SJCRH30 (cell line): ENCODE data around the gene ALPK1. TPM values are rescaled to one million over a fixed set of nuclear protein-coding genes. Genes with fewer than 3 reads are reported as not detected.

ENCODE experiments used
- DNase-seq, 2 experiments: peaks; one replicate each; pipeline ENCODE4 v3.0.0-alpha.2; 2015 to 2020
- H3K27ac ChIP-seq: fragments of 250-450 bp; sonication (Bioruptor Pico); 2 replicates; pipeline ENCODE4 v1.5.1; 2020; ENCODE audit warnings: mild to moderate bottlenecking, moderate library complexity
- H3K27me3 ChIP-seq: fragments of 250-450 bp; sonication (Bioruptor Pico); 2 replicates; pipeline ENCODE4 v1.5.1; 2020; ENCODE audit warnings: mild to moderate bottlenecking, moderate library complexity
- H3K36me3 ChIP-seq: fragments of 250-450 bp; sonication (Bioruptor Pico); 2 replicates; pipeline ENCODE4 v1.5.1; 2020; ENCODE audit warnings: mild to moderate bottlenecking, moderate library complexity
- H3K4me1 ChIP-seq: fragments of 250-450 bp; sonication (Bioruptor Pico); 2 replicates; pipeline ENCODE4 v1.5.1; 2020; ENCODE audit warnings: mild to moderate bottlenecking, moderate library complexity
- H3K4me3 ChIP-seq: fragments of 250-450 bp; sonication (Bioruptor Pico); 2 replicates; pipeline ENCODE4 v1.5.1; 2020; ENCODE audit warnings: mild to moderate bottlenecking, moderate library complexity
- H3K9me3 ChIP-seq: fragments of 250-450 bp; sonication (Bioruptor Pico); replicated peaks from 2 replicates; pipeline ENCODE4 v1.5.1; 2020; ENCODE audit warnings: mild to moderate bottlenecking, moderate library complexity
- total RNA-seq: library from RNA; depleted of rRNA; stranded (reverse); fragments of >200 nt; shearing (Covaris generic); gene quantifications from 2 replicates; pipeline ENCODE4 v1.2.3, GENCODE V29; 2014

Gene ALPK1
- total RNA-seq, 1 experiment from 2014 or later, result 5.1 TPM

DNA sequence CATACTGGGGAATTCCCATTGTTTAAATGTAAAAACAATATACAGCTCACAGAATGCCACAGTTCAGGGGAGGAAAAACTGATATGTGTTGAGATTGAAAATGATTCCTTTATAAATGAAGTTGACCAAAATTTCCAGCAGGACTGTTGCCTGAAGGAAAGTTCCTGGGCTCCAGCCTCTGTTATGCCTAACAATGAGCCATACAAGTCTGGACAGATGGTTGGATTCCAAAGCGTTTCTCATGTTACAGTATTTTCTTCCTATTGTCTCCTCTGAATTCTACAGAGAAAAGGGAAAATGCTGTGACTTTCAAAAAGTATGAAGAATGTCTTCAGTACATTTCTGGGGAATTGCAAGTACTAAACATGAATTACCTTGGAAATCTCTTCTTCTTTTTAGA is 73.3 kb downstream of the ALPK1 start:
- H3K27ac ChIP-seq, result peak overlapping the region; percentile 24
- DNase-seq, result peak; percentile 43 to 71
- H3K9me3 ChIP-seq, result no peaks in the 10 kb centered on the region
- H3K27me3 ChIP-seq, result no peaks in the 10 kb centered on the region
- H3K36me3 ChIP-seq, result no peaks in the 10 kb centered on the region
- no peak overlapping the region for H3K4me3 ChIP-seq
- peaks cover 9% of the 10 kb centered on the region for H3K4me1 ChIP-seq

GRCh38 chr4:112371361-112371760 is 74.2 kb downstream of the ALPK1 start:
- no peak for DNase-seq
- H3K9me3 ChIP-seq, result no peaks in the 10 kb centered on the region
- H3K36me3 ChIP-seq, result no peaks in the 10 kb centered on the region
- H3K4me3 ChIP-seq, result no peak overlapping the region
- H3K27ac ChIP-seq, result no peak overlapping the region
- no peaks in the 10 kb centered on the region for H3K27me3 ChIP-seq
- H3K4me1 ChIP-seq, result peaks cover 9% of the 10 kb centered on the region

DNA sequence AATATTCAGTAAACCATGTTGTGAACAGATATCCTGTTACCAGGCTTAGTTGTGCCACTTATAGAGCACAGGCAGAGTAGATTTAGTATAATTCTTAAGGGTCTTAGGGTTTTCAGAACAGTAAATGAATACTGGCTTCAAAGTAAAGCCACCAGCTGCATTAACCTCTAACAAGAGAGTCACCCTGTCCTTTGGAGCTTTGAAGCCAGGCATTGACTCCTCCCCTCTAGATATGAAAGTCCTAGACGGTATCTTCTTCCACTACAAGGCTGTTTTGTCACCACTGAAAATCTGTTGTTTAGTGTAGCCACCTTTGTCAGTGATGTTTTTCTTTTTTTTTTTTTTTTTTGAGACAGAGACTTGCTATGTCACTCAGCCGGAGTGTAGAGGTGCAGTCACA is 77.7 kb downstream of the ALPK1 start:
- H3K36me3 ChIP-seq, result no peaks in the 10 kb centered on the region
- H3K27ac ChIP-seq, result no peak overlapping the region
- H3K4me3 ChIP-seq, result no peak overlapping the region
- H3K4me1 ChIP-seq, result peaks cover 8% of the 10 kb centered on the region
- DNase-seq, result no peak
- H3K27me3 ChIP-seq, result no peaks in the 10 kb centered on the region
- no peaks in the 10 kb centered on the region for H3K9me3 ChIP-seq

DNA sequence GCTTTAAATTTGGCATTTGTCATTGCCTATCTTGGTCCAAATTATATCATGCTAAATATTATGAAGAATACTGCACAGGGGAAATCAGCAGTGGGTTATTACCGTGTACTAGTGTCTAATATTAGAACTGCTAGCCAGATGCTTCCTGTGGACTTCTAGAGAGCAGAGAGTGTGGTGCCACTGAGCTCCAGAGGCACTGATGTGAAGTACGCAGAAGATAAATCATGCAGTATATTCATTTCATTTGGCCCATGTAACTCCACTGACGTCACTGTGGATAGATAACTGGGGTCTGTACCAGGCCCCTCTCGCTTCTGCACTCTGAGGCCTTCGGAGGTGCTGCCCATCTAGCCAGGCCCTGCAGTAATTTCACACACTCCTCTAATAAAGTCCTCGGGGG is 80.0 kb downstream of the ALPK1 start:
- Histone ChIP-seq H3K4me1 (peaks cover 7% of the 10 kb centered on the region), H3K27ac (no peak overlapping the region)

GRCh38 chr4:112377594-112378242 is 80.5 kb downstream of the ALPK1 start:
- no peaks in the 10 kb centered on the region for H3K36me3 ChIP-seq

More for the DNA sequence above, 80.0 kb downstream of the ALPK1 start:
- no peak overlapping the region for H3K4me3 ChIP-seq
- H3K9me3 ChIP-seq, result no peaks in the 10 kb centered on the region
- no peaks in the 10 kb centered on the region for H3K36me3 ChIP-seq
- no peak for DNase-seq
- no peaks in the 10 kb centered on the region for H3K27me3 ChIP-seq

DNA sequence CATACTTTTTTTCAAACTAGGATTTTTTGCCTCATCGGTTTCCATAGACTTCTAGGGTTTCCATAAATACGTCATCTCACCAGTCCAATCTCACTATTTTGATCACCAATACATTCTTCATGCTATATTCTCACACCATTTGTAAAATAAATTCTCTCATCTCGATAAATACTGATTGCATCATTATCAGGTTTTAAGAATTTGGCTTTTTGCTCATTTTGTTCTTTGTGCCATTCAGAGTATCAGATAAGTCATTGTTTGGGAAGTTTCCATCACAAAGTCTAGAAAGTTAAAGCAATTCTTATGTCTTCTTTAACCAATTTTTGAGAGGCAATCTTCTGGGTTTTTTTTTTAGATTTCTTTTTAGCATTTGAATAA is 81.1 kb downstream of the ALPK1 start:
- H3K4me3 ChIP-seq, result no peak overlapping the region
- no peaks in the 10 kb centered on the region for H3K9me3 ChIP-seq
- H3K4me1 ChIP-seq, result peaks cover 12% of the 10 kb centered on the region
- H3K36me3 ChIP-seq, result no peaks in the 10 kb centered on the region
- H3K27ac ChIP-seq, result no peak overlapping the region
- DNase-seq, result no peak
- no peaks in the 10 kb centered on the region for H3K27me3 ChIP-seq

More at GRCh38 chr4:112377594-112378242, 80.5 kb downstream of the ALPK1 start:
- H3K27me3 ChIP-seq, result no peaks in the 10 kb centered on the region
- H3K4me1 ChIP-seq, result peaks cover 12% of the 10 kb centered on the region
- H3K27ac ChIP-seq, result no peak overlapping the region
- H3K9me3 ChIP-seq, result no peaks in the 10 kb centered on the region
- H3K4me3 ChIP-seq, result no peak overlapping the region
- no peak for DNase-seq

GRCh38 chr4:112378858-112379257 is 81.7 kb downstream of the ALPK1 start:
- DNase-seq, result peak in 1 of 2 experiments; percentile 19
- Histone ChIP-seq H3K27ac (no peak overlapping the region), H3K4me3 (no peak overlapping the region), H3K27me3 (no peaks in the 10 kb centered on the region), H3K36me3 (no peaks in the 10 kb centered on the region), H3K4me1 (peaks cover 12% of the 10 kb centered on the region), H3K9me3 (no peaks in the 10 kb centered on the region)

DNA sequence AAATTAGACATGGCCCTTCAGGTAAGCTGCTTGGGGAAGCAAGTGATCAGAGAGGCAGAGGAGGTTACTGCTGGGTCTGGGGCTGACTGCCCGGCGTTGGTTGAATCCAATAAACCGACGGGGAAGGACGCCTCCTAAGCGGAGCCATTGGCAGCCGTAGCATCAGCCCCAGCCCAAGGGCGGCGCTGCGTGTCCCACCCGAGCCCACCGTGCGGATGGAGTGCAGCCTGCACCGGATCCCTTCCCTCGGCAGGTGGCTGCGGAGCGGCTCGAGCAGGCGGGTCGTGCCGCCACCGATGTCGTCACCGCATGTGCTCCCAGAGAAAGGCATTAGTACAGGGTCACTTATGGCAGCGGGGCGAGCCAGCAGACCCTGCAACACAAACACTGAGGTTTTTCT is 82.1 kb downstream of the ALPK1 start:
- H3K36me3 ChIP-seq, result no peaks in the 10 kb centered on the region
- DNase-seq, result no peak
- H3K4me1 ChIP-seq, result peaks cover 12% of the 10 kb centered on the region
- H3K9me3 ChIP-seq, result no peaks in the 10 kb centered on the region
- H3K27ac ChIP-seq, result no peak overlapping the region
- H3K27me3 ChIP-seq, result no peaks in the 10 kb centered on the region
- no peak overlapping the region for H3K4me3 ChIP-seq

DNA sequence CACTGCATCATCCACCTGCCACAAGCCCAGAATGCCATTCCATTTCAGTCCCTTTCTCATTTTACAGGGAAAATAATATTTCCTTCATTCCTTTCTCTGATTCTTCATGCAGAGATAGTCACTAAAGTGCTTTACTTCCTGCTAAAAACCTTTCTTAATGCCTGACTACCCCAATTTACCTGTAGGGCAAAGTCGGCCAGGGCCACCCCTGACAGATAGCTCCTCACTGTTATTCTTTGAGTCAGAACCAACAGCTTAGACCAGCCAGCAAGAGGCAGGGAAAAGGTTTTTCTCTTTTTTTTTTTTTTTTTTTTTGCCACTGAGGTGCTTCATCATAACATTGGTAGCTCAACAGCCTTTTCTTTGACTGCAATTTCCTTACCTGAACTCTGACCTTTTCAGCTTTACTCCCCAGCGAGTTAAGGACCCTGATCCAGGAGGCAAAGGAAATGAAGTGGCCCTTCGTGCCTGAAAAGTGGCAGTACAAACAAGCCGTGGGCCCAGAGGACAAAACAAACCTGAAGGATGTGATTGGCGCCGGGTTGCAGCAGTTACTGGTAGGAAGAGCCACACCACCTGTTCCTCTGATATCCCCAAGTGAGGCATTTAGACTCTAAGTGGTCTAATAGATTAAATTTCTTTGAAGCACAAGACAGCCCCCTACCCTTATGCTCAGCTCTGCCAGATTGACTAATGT is 85.0 kb downstream of the ALPK1 start:
- H3K27me3 ChIP-seq, result no peaks in the 10 kb centered on the region
- H3K27ac ChIP-seq, result no peak overlapping the region
- H3K4me3 ChIP-seq, result no peak overlapping the region
- peak in 1 of 2 experiments; percentile 41 for DNase-seq
- H3K4me1 ChIP-seq, result peaks cover 12% of the 10 kb centered on the region
- H3K9me3 ChIP-seq, result no peaks in the 10 kb centered on the region
- no peaks in the 10 kb centered on the region for H3K36me3 ChIP-seq

DNA sequence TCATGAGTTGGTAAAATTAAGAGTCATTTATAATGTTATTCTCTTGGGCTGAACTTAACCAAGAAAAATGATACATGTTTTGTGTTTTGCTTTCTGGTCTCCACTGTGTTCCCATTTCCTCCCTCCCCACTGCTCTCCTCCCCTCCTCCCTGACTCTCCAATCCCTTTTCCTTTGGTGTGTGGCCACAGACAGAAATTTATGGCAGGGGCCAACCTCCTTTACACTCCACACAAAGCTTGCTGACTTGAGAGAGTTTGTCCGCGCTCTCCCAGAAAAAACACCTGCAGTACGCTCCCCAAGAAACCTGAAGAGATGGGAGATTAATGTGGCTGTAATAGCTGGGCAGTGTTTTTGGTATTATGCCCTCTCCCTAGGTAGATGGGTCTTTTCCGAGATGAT is 88.9 kb downstream of the ALPK1 start:
- H3K4me3 ChIP-seq, result no peak overlapping the region
- no peaks in the 10 kb centered on the region for H3K36me3 ChIP-seq
- no peaks in the 10 kb centered on the region for H3K27me3 ChIP-seq
- no peaks in the 10 kb centered on the region for H3K9me3 ChIP-seq
- no peak for DNase-seq
- H3K27ac ChIP-seq, result no peak overlapping the region
- H3K4me1 ChIP-seq, result peaks cover 7% of the 10 kb centered on the region; the same call in 1 of the 2 replicates

DNA sequence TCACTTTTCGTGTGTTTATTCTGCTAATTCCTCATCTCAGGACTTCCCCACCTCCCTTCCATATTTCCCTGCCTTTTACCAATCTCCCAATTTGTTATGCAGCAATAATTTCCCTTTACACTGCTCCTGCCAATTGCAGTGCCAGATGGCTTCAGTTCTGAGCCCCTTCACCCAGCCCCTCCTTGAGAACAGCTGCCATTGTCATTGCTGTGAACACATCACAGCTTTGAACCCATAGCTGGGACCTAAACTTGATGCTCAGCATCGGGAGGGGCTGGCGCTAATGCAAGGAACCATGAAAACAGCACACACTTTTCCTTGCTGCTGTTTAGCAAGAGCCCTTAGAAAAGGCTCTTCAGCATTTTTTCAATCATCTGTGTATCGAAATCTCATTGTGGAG is 104.9 kb downstream of the ALPK1 start:
- DNase-seq, result peak in 1 of 2 experiments; percentile 15
- no peaks in the 10 kb centered on the region for H3K36me3 ChIP-seq
- H3K9me3 ChIP-seq, result no peaks in the 10 kb centered on the region
- H3K4me3 ChIP-seq, result no peak overlapping the region
- no peaks in the 10 kb centered on the region for H3K27me3 ChIP-seq
- no peak overlapping the region for H3K27ac ChIP-seq
- no peaks in the 10 kb centered on the region for H3K4me1 ChIP-seq

GRCh38 chr4:112403101-112403945 is 106.2 kb downstream of the ALPK1 start:
- Histone ChIP-seq H3K9me3 (no peaks in the 10 kb centered on the region), H3K36me3 (no peaks in the 10 kb centered on the region), H3K27ac (no peak overlapping the region), H3K4me1 (no peaks in the 10 kb centered on the region), H3K4me3 (no peak overlapping the region), H3K27me3 (no peaks in the 10 kb centered on the region)
- DNase-seq, result no peak

DNA sequence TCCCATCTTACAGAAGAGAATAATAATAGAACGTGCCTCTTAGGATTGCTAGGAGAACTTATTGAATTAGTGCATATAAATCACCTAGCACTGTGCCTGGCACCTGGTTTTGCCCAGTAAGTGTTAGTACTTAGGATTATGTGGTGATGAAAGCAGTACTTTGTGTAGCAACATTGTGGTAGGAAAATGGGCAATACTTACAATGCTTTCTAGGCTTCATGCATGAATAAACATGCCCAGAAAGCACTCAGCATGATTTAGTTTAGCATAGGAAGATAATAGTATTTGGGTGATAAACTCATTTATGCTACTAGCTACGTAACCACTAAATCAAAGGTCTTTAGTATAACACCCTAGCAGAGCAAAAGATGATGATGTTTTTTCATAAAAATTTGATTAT is 113.2 kb downstream of the ALPK1 start:
- DNase-seq, result no peak
- no peaks in the 10 kb centered on the region for H3K36me3 ChIP-seq
- H3K4me1 ChIP-seq, result no peaks in the 10 kb centered on the region

GRCh38 chr4:112410804-112411203 is 113.6 kb downstream of the ALPK1 start:
- no peaks in the 10 kb centered on the region for H3K4me1 ChIP-seq
- no peak overlapping the region for H3K4me3 ChIP-seq
- H3K9me3 ChIP-seq, result no peaks in the 10 kb centered on the region
- H3K36me3 ChIP-seq, result no peaks in the 10 kb centered on the region
- H3K27me3 ChIP-seq, result no peaks in the 10 kb centered on the region
- H3K27ac ChIP-seq, result no peak overlapping the region
- DNase-seq, result no peak

More for the DNA sequence above, 113.2 kb downstream of the ALPK1 start:
- H3K4me3 ChIP-seq, result no peak overlapping the region
- no peak overlapping the region for H3K27ac ChIP-seq
- H3K9me3 ChIP-seq, result no peaks in the 10 kb centered on the region
- H3K27me3 ChIP-seq, result no peaks in the 10 kb centered on the region
